ENCODE measurements around the gene FREM2. TPM values are rescaled to one million over a fixed set of nuclear protein-coding genes. Genes with fewer than 3 reads are reported as not detected.
A peak's percentile ranks its signal among the peaks of the same experiment; 100 is the strongest.

The FREM2 gene
- 1 to 10 TPM in 2 of 8 experiments, under 1 TPM in 6; 0.05 to 3.1 (median 0.39) TPM for total RNA-seq

DNA sequence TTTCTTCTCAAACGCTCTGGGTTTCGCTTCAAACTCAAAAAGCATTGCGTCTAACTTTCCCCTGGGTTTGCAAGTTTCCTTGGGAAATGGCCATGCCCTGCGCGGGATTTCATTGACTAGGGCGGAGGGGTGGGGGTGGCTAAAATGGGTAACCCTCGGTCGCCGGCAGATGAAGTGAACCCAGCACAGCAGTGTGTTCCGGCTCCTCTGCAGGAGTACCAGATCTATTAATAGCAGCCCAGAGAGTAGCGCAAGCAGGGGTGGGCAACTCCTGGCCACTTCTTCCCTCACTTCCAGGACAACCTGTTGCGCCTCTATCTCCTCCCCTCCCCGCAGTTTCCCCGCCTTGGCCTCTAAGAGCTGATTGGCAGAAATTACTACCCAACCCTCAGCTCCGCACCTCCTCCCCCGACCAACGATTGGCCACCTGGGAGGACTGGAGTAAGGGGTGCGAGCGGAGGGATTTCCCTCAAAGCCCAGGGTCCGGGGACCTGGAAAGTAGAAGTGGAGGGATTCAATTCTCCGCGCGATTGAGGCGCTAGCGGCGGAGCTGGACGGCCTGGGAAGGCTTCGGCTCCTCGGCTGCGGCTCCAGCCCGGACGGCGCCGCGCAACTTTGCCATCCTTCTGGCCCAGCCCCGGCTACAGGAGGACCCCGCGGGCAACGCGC, at the start of gene FREM2:
Gene FREM2 (plus strand): TSS at position 501 of the 669 bp plus-strand sequence. CDS start 268 bp downstream, outside the sequence.
- ATAC-seq (replicated peaks in 6 of 8), result peak; percentile 73 to 91 (median 89)
- WGBS, 10 experiments, result 0 to 3% (median 0%) methylated on average over 1 to 29 of the region's 40 CpGs; no CpG with 5 or more reads in 4 of the 10 experiments
- Histone ChIP-seq H3K4me3 (peak within 1 kb of the TSS; percentile 35 to 49 (median 45)), H3K27ac (no peak within 1 kb of the TSS), H3K4me1 (replicated peaks in 1 of 2) (peaks cover 0 to 5% of the 10 kb centered on the region in 2 donors)
- in situ Hi-C loops (cut with MboI; ENCODE audit: low pct_unique_long_range_greater_than_20kb in 2 of 9, low sequenced_read_pairs in 9 of 9, unreplicated experiment in 9 of 9), result no loop called here

DNA sequence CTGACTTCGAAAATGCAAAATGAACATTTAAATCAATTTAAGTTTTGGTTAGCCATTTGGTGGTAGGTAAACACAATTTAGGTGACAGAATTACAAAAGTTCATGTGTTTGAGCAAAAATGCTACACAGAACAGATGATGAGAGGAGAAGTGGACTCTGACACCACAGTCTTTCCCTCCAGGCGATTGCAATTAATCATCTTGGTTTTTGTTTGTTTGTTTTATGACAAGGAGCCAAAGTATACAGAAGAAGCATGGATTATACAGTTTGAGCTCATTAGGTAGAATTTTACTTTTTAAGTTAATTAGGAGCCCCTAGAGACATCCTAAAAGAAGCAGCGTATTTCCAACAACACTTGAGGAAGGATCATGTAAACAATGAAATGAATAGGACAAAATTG, 49.3 kb upstream of the FREM2 start:
- ATAC-seq (replicated peaks in 6 of 8), result no peak
- Histone ChIP-seq H3K4me3 (no peak overlapping the region), H3K4me1 (replicated peaks in 1 of 2) (no peaks in the 10 kb centered on the region), H3K27ac (no peak overlapping the region)
- in situ Hi-C loops (cut with MboI; ENCODE audit: low pct_unique_long_range_greater_than_20kb in 2 of 9, low sequenced_read_pairs in 9 of 9, unreplicated experiment in 9 of 9), result no loop called here
- 64 to 100% (median 94%) methylated on average over 2 to 3 of the region's 3 CpGs for WGBS, 10 experiments

GRCh38 chr13:38641164-38641948, 45.5 kb upstream of the FREM2 start:
- in situ Hi-C loops (cut with MboI; ENCODE audit: low pct_unique_long_range_greater_than_20kb in 2 of 9, low sequenced_read_pairs in 9 of 9, unreplicated experiment in 9 of 9), result no loop called here
- WGBS, 10 experiments, result 40 to 100% (median 96%) methylated on average over 2 to 5 of the region's 5 CpGs
- H3K4me3 ChIP-seq, result no peak overlapping the region
- ATAC-seq (replicated peaks in 6 of 8), result peak in 1 of 8 experiments; percentile 25
- H3K27ac ChIP-seq, result no peak overlapping the region
- H3K4me1 ChIP-seq (replicated peaks in 1 of 2), result no peaks in the 10 kb centered on the region

GRCh38 chr13:38647312-38647711, 39.6 kb upstream of the FREM2 start:
- WGBS, 10 experiments, result 33 to 83% (median 63%) methylated on average over 1 of the region's 1 CpG; no CpG with 5 or more reads in 2 of the 10 experiments
- ATAC-seq (replicated peaks in 6 of 8), result peak in 1 of 8 experiments; percentile 66
- in situ Hi-C loops (cut with MboI; ENCODE audit: low pct_unique_long_range_greater_than_20kb in 2 of 9, low sequenced_read_pairs in 9 of 9, unreplicated experiment in 9 of 9), result no loop called here
- Histone ChIP-seq H3K4me1 (replicated peaks in 1 of 2) (no peaks in the 10 kb centered on the region), H3K4me3 (no peak overlapping the region), H3K27ac (no peak overlapping the region)

DNA sequence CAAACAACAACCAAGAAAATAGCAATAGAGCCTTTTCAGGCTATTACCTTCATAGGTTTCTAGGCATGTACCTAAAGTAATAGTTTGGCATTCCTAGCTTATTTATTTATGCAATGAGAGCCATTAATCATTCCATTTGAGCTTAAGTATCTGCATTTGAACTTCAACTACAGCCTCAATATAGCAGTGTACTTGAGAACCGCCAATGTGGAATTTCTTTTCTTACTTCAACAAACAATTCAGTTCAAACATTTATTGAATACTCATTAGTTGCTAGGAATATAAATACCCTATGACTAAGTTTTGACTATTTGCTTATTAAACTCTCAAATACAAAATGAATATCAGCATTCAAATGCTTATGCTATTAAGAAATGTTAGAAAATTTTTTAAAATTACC, 38.0 kb upstream of the FREM2 start:
- in situ Hi-C loops (cut with MboI; ENCODE audit: low pct_unique_long_range_greater_than_20kb in 2 of 9, low sequenced_read_pairs in 9 of 9, unreplicated experiment in 9 of 9), result no loop called here
- no peaks in the 10 kb centered on the region for H3K4me1 ChIP-seq (replicated peaks in 1 of 2)
- ATAC-seq (replicated peaks in 6 of 8), result no peak
- no peak overlapping the region for H3K27ac ChIP-seq
- WGBS, 10 experiments, result 0 to 100% (median 89%) methylated on average over 1 of the region's 1 CpG; no CpG with 5 or more reads in 1 of the 10 experiments
- H3K4me3 ChIP-seq, result no peak overlapping the region

DNA sequence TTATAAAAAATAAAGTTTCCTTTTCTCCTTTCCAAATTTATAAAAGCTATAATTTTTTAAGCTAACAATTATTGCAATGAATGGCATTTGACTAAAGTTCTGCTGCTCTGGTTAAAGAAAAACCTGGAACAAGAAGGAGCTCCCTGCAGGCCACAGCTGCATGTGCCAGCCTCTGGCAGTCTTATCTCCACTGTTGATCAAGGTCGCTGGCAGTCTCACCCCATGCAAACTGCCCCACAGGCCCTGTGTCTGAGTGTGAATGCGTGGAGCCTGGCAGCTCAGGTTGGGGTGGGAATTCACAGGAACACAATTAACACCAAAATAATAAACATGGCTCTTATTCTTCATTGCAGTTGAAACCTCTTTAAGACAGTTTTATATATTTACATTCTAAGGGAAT, 30.2 kb upstream of the FREM2 start:
- Histone ChIP-seq H3K4me1 (replicated peaks in 1 of 2) (peaks cover 8 to 9% of the 10 kb centered on the region in 2 donors), H3K4me3 (no peak overlapping the region), H3K27ac (no peak overlapping the region)
- ATAC-seq (replicated peaks in 6 of 8), result peak in 1 of 8 experiments; percentile 22
- 71 to 83% (median 80%) methylated on average over 1 to 2 of the region's 2 CpGs; no CpG with 5 or more reads in 6 of the 10 experiments for WGBS, 10 experiments
- in situ Hi-C loops (cut with MboI; ENCODE audit: low pct_unique_long_range_greater_than_20kb in 2 of 9, low sequenced_read_pairs in 9 of 9, unreplicated experiment in 9 of 9), result no loop called here

DNA sequence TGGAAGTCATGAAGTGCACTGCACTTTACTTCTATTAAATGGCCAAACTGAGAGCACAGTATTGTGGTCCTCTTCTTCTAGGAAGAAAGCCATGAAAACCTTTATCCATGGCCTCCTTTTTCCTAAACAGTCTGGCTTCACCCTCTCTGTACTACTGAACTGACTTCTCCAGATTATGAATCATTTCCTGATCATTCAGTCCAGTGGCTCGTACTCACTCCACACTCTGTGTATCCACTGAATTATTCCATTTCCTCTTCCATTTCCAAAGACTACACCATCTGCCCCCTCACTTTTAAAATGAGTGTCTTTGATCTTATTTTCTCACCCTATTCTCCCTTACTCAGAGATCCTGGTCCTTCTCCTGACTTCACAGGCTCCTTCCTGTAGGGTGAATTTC, 29.7 kb upstream of the FREM2 start:
- peaks cover 8 to 13% of the 10 kb centered on the region in 2 donors for H3K4me1 ChIP-seq (replicated peaks in 1 of 2)
- 0 to 100% (median 100%) methylated on average over 1 of the region's 1 CpG; no CpG with 5 or more reads in 3 of the 10 experiments for WGBS, 10 experiments
- in situ Hi-C loops (cut with MboI; ENCODE audit: low pct_unique_long_range_greater_than_20kb in 2 of 9, low sequenced_read_pairs in 9 of 9, unreplicated experiment in 9 of 9), result no loop called here
- no peak overlapping the region for H3K4me3 ChIP-seq
- peak in 2 of 8 experiments; percentile 28 to 66 for ATAC-seq (replicated peaks in 6 of 8)
- H3K27ac ChIP-seq, result no peak overlapping the region

GRCh38 chr13:38658906-38659305, 28.0 kb upstream of the FREM2 start:
- H3K4me3 ChIP-seq, result no peak overlapping the region
- in situ Hi-C loops (cut with MboI; ENCODE audit: low pct_unique_long_range_greater_than_20kb in 2 of 9, low sequenced_read_pairs in 9 of 9, unreplicated experiment in 9 of 9), result no loop called here

GRCh38 chr13:38661010-38661675, 25.7 kb upstream of the FREM2 start:
- Histone ChIP-seq H3K27ac (no peak overlapping the region), H3K4me1 (replicated peaks in 1 of 2) (peaks cover 8 to 19% of the 10 kb centered on the region in 2 donors), H3K4me3 (no peak overlapping the region)
- peak in 7 of 8 experiments; percentile 52 to 97 (median 93) for ATAC-seq (replicated peaks in 6 of 8)
- in situ Hi-C loops (cut with MboI; ENCODE audit: low pct_unique_long_range_greater_than_20kb in 2 of 9, low sequenced_read_pairs in 9 of 9, unreplicated experiment in 9 of 9), result no loop called here
- WGBS, 10 experiments, result 20 to 100% (median 75%) methylated on average over 1 to 2 of the region's 2 CpGs; no CpG with 5 or more reads in 2 of the 10 experiments

More at GRCh38 chr13:38658906-38659305, 28.0 kb upstream of the FREM2 start:
- no peak for ATAC-seq (replicated peaks in 6 of 8)
- Histone ChIP-seq H3K4me1 (replicated peaks in 1 of 2) (peaks cover 8 to 19% of the 10 kb centered on the region in 2 donors), H3K27ac (no peak overlapping the region)
- 83 to 100% (median 100%) methylated on average over 1 of the region's 1 CpG; no CpG with 5 or more reads in 3 of the 10 experiments for WGBS, 10 experiments

DNA sequence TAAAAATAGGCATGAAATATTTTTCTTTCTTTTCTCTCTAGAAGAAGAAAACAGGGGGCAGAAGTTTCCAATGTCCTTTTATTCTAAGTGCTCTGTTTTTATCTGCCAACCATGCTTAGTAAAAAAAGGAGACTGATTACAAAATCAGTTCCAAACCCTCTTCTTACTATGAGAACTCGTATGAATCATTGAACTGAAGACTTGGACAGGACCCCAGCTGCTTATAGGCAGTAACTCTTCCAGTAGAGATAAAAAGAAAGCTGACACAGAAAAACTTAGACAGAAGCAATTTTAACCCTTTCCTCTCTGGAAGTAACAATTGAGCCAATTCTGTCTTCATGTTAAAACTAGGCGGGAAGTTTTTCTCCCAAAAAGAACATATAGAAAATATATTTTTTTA, 24.5 kb upstream of the FREM2 start:
- H3K4me1 ChIP-seq (replicated peaks in 1 of 2), result peaks cover 8 to 19% of the 10 kb centered on the region in 2 donors
- no peak overlapping the region for H3K4me3 ChIP-seq
- 0 to 100% (median 45%) methylated on average over 1 to 2 of the region's 2 CpGs for WGBS, 10 experiments
- no peak overlapping the region for H3K27ac ChIP-seq
- in situ Hi-C loops (cut with MboI; ENCODE audit: low pct_unique_long_range_greater_than_20kb in 2 of 9, low sequenced_read_pairs in 9 of 9, unreplicated experiment in 9 of 9), result no loop called here
- ATAC-seq (replicated peaks in 6 of 8), result peak in 7 of 8 experiments; percentile 25 to 64 (median 35)

DNA sequence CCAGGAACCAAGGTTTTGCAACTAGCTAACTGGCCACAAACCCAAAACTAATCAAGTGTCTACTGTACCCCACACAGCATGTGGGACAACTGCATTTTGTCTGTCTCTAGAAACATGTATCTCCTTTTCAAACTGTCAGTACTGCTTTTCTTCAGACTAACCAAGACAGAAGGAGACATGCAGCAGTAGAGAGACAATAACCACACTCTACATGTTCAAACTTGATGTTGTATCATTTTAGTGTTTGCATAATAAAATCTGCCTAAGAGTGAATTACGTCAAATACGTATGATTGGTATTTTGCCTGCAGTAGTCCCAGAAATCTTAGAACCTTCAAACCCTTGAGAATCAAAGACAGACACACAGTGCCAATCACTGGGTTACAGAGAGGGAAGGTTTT, 22.0 kb upstream of the FREM2 start:
- 82 to 100% (median 94%) methylated on average over 2 of the region's 2 CpGs; no CpG with 5 or more reads in 2 of the 10 experiments for WGBS, 10 experiments
- Histone ChIP-seq H3K4me3 (no peak overlapping the region), H3K4me1 (replicated peaks in 1 of 2) (peaks cover 8 to 19% of the 10 kb centered on the region in 2 donors), H3K27ac (no peak overlapping the region)
- no peak for ATAC-seq (replicated peaks in 6 of 8)
- in situ Hi-C loops (cut with MboI; ENCODE audit: low pct_unique_long_range_greater_than_20kb in 2 of 9, low sequenced_read_pairs in 9 of 9, unreplicated experiment in 9 of 9), result no loop called here

GRCh38 chr13:38667526-38668109, 19.3 kb upstream of the FREM2 start:
- peaks cover 0 to 9% of the 10 kb centered on the region in 2 donors for H3K4me1 ChIP-seq (replicated peaks in 1 of 2)
- no peak for ATAC-seq (replicated peaks in 6 of 8)
- no peak overlapping the region for H3K4me3 ChIP-seq
- in situ Hi-C loops (cut with MboI; ENCODE audit: low pct_unique_long_range_greater_than_20kb in 2 of 9, low sequenced_read_pairs in 9 of 9, unreplicated experiment in 9 of 9), result no loop called here
- 13 to 100% (median 86%) methylated on average over 2 to 6 of the region's 6 CpGs; no CpG with 5 or more reads in 1 of the 10 experiments for WGBS, 10 experiments
- H3K27ac ChIP-seq, result no peak overlapping the region

All from motor neuron (in vitro differentiated cells).